ENCODE results near the gene CYTH4. TPM values are rescaled to one million over a fixed set of nuclear protein-coding genes. Genes with fewer than 3 reads are reported as not detected.

The CYTH4 gene
- total RNA-seq, 2 donors from 2014 or later = 1.5 to 5.9 TPM

- TF ChIP-seq CTCF (IDR thresholded peaks at IDR 0.05) = no peak
- Histone ChIP-seq H3K4me1 (peaks cover 0 to 8% of the 10 kb centered on the region in 2 donors), H3K27ac (no peak overlapping the region), H3K4me3 (no peak overlapping the region), H3K27me3 (no peaks in the 10 kb centered on the region), H3K9me3 (no peaks in the 10 kb centered on the region), H3K36me3 (no peaks in the 10 kb centered on the region)
- DNase-seq (ENCODE audit: low spot score) = no peak
Observed at GRCh38 chr22:37288521-37288920, 6.2 kb downstream of the CYTH4 start.

DNA sequence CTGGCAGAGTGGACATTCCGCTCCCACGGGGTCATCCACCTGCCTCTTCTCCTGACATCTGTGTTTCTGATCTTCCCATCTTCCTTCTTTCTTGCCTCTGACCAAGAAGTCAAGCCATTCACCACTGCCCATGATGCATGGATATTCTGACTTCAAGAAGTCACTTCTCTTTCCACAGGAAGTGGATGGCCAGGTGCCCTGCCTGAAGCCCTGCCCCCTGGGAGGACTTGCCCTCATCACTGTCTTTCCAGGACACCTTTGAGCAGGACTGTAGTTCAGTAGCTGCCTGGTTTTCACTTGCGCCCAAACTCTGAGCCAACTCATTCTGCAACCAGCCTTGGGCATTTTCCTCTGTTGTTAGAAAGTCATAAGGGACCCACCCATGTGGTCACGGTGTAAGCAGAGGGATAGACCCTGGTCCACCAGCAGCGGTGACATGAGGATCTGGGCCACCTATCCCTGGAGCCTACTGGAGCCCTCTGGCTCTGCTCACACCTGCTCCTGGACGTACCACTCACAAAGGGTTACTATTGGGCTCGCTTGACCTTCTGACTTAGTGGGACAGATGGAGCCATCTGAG lies 6.9 kb downstream of the CYTH4 start:
- Histone ChIP-seq H3K4me3 (no peak overlapping the region), H3K27ac (no peak overlapping the region), H3K36me3 (no peaks in the 10 kb centered on the region), H3K9me3 (no peaks in the 10 kb centered on the region), H3K4me1 (peaks cover 0 to 8% of the 10 kb centered on the region in 2 donors), H3K27me3 (no peaks in the 10 kb centered on the region)
- no peak for TF ChIP-seq CTCF (IDR thresholded peaks at IDR 0.05)
- no peak for DNase-seq (ENCODE audit: low spot score)

DNA sequence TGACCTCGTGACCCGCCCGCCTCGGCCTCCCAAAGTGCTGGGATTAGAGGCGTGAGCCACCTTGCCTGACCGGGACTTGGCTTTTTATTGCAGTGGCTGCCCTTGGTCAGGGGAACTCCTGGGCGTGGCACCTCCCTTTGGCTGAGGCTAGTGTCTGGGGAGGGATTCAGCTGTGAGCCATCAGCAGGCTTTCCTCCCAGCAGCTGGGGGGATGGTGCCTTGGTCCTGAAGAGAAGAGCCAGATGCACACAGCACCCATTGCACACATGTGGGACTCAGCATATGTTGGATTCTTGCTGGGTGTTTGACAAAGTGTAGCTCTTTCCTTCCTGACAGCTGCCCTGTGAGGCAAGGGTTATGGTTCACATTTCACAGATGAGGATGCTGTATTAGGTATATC lies 8.4 kb downstream of the CYTH4 start:
- H3K36me3 ChIP-seq = no peaks in the 10 kb centered on the region
- no peaks in the 10 kb centered on the region for H3K27me3 ChIP-seq
- no peak for TF ChIP-seq CTCF (IDR thresholded peaks at IDR 0.05)
- no peak overlapping the region for H3K27ac ChIP-seq
- H3K4me1 ChIP-seq = no peaks in the 10 kb centered on the region
- no peaks in the 10 kb centered on the region for H3K9me3 ChIP-seq
- no peak overlapping the region for H3K4me3 ChIP-seq
- DNase-seq (ENCODE audit: low spot score) = no peak

DNA sequence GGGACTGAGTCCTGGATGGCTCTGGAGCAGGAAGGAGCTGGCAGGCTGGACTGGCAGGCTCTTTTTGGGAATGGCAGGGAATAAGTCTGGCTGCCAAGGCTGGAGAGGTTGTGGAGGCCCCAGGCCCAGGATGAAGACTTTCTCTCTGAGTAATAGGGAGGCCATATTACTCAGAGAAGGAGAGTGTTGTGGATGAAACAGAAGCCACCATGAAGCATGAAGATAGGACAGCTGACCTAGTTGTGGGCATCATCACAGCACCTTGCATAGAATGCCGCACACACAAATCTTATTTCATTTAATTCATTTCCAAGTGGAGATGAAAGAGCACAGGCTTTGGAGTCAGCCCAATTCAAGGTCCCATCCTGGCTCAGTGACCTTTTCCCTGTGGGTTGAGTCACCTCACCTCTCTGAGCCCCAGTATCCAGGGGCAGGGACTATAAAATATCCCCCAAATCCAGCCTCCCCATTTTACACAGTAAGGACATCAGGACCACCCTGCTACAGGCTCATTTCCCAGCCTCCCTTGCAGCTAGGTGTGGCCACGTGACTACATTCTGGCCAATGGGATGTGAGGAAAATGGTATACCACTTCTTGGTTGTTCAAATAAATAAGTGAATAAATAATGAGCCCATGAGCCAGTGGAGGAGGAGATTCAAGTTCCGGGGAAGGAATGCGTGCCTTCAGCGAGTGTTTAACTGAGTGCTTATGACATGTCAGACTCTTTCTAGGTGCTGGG lies 9.4 kb downstream of the CYTH4 start:
- Histone ChIP-seq H3K9me3 (no peaks in the 10 kb centered on the region), H3K27me3 (no peaks in the 10 kb centered on the region), H3K36me3 (no peaks in the 10 kb centered on the region), H3K4me3 (no peak overlapping the region), H3K27ac (no peak overlapping the region), H3K4me1 (no peaks in the 10 kb centered on the region)
- no peak for TF ChIP-seq CTCF (IDR thresholded peaks at IDR 0.05)
- no peak for DNase-seq (ENCODE audit: low spot score)

GRCh38 chr22:37292641-37293040 lies 10.3 kb downstream of the CYTH4 start:
- Histone ChIP-seq H3K4me1 (no peaks in the 10 kb centered on the region), H3K4me3 (no peak overlapping the region), H3K36me3 (no peaks in the 10 kb centered on the region), H3K27ac (no peak overlapping the region), H3K27me3 (no peaks in the 10 kb centered on the region), H3K9me3 (no peaks in the 10 kb centered on the region)
- no peak for TF ChIP-seq CTCF (IDR thresholded peaks at IDR 0.05)
- DNase-seq (ENCODE audit: low spot score) = no peak

Measured in right atrium auricular region (tissue), 2 donors.